Measurements from ENCODE around the gene TTC34. TPM values are rescaled to one million over a fixed set of nuclear protein-coding genes. Genes with fewer than 3 reads are reported as not detected.
A peak's percentile ranks its signal among the peaks of the same experiment; 100 is the strongest.
"Not testable (repeated sequence)": the region's sequence is repeated elsewhere in the genome, so short reads cannot be mapped to it uniquely, and the experiment has no call there.

TTC34 gene
- total RNA-seq, 1 experiment from 2014 or later, result 0.20 TPM

GRCh38 chr1:2800664-2801045, 838 bp downstream of the TTC34 start:
- DNase-seq (ENCODE audit: extremely low read depth, low read depth), result no peak

GRCh38 chr1:2799811-2800663, 1.5 kb downstream of the TTC34 start:
- DNase-seq (ENCODE audit: extremely low read depth, low read depth), result no peak

GRCh38 chr1:2798958-2799357, 2.5 kb downstream of the TTC34 start:
- DNase-seq (ENCODE audit: extremely low read depth, low read depth), result not testable (repeated sequence)

GRCh38 chr1:2797741-2798016, 3.8 kb downstream of the TTC34 start:
- DNase-seq (ENCODE audit: extremely low read depth, low read depth), result no peak

DNA sequence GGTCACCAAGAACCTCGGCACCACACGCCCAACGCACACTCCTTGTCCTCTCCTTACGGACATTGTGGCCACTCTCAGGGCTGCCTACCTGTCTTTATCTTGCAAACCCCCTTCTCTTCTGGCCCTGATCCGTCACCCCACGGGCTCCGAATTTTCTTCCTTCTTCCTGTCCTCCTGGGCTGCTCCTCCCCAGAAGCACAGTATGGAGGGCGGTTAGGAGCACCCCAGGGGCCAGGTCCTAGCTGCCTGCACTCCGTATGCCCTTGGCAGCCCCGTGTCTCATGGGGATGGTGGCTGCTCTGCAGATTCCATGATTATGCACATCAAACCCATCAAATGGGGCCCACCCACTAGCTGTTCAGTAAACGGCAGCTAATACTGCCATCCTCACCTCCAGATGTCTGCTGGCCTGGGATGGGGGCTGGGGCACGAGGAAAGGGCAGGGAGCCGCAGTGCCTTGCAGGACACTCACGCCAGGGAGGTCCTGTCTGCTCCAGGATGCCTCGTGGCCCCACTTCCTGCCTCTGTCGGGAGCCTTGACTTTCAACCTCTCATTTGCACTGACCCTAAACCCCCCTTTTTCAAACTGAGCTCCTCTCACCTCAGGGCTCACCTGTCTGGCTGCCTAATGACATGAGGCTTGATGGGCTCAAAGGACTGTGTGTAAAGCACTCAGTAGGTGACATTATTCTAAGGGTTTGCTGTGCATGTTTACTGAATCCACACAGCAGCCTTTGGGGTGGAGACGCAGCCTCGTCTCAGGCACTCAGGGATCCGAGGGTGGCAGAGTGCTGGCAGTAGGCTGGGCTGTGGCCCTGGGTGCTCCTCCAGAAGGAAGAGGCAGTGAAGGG, 4.4 kb downstream of the TTC34 start:
- no peak for DNase-seq (ENCODE audit: extremely low read depth, low read depth)

DNA sequence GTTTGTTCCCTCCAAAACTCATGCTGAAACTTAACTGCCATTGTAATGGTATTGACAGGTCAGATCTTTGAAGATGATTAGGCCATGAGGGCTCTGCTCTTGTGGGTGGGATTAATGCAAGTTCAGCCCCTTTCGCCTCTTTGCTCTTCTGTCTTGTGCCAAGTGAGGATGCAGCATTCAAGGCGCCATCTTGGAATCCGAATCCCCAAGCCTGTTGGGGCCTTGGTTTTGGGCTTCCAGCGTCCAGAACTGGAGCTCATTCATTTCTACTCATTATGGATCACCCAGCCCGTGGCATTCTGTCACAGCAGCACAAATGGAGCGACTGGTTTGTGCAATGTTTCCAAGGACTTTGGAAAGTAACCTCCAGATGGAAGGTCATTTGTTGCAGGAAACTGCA, 5.6 kb downstream of the TTC34 start:
- DNase-seq (ENCODE audit: extremely low read depth, low read depth), result no peak

GRCh38 chr1:2791027-2791760, 10.3 kb downstream of the TTC34 start:
- no peak for DNase-seq (ENCODE audit: extremely low read depth, low read depth)

DNA sequence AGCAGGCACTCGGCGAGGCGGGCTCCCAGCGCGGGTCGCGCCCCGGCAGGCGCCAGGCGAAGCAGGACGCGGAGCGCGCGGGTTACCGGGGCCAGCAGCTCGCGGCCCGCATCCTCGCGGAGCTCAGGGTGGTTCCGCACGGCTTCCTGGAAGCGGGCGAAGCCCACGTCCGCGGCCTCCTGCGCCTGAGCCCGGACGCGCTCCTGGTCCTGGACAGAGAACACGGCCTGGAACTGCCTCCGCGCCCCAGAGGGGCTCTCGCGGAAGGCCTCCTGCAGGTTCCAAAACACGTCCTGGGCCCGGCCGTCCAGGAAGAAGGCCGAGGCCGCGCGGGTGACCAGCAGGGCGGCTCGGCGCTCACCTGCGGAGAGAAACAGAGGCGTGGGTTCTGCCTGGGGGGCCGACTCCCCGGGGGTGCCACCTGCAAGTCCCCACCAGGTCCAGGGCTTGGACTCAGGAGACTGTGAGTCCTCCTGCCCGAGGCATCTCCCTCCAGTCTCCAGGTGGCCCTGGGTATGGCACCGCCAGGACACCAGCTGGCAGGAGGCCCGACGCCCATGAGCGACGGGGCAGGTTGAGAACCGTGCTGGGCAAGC, 11.4 kb downstream of the TTC34 start:
- no peak for DNase-seq (ENCODE audit: extremely low read depth, low read depth)

GRCh38 chr1:2789164-2789985, 12.1 kb downstream of the TTC34 start:
- DNase-seq (ENCODE audit: extremely low read depth, low read depth), result no peak

- no peak for DNase-seq (ENCODE audit: extremely low read depth, low read depth)
Measured at GRCh38 chr1:2788506-2789163, 12.9 kb downstream of the TTC34 start.

DNA sequence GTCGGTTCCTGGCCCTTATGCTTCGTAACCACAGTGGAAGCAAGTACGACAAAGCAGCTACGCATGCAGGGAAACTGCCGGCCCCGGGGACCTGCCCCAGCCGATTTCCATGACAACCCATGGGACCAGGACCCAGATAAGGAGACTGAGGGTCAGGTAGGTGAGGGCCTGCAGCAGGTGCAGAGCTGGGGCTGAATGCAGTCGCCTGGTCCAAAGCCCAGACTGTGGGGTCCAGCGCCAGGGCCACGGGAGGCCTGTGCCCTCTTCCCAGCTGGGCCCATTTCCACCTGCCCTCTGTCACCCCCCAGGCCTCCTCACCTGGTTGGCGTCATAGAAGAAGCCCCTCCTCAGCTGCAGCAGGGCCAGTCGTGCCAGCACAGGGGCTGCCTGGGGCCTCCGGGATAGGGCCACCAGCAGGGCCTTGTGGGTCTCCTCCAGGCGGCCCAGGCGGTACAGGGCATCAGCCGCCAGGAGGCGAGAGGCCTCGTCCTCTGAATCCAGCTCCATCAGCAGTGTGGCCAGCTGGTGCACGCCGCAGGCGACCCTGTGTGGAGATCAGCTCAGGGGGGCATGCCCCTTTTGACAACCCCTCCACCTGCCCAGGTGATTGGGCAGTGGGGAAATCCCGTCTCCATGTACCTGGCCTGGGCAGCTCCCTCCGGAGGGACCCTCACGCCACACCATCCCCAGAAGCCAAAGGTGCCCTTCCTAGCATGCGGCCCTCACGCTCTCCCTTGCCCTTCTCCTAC, 14.2 kb downstream of the TTC34 start:
- DNase-seq (ENCODE audit: extremely low read depth, low read depth), result no peak

DNA sequence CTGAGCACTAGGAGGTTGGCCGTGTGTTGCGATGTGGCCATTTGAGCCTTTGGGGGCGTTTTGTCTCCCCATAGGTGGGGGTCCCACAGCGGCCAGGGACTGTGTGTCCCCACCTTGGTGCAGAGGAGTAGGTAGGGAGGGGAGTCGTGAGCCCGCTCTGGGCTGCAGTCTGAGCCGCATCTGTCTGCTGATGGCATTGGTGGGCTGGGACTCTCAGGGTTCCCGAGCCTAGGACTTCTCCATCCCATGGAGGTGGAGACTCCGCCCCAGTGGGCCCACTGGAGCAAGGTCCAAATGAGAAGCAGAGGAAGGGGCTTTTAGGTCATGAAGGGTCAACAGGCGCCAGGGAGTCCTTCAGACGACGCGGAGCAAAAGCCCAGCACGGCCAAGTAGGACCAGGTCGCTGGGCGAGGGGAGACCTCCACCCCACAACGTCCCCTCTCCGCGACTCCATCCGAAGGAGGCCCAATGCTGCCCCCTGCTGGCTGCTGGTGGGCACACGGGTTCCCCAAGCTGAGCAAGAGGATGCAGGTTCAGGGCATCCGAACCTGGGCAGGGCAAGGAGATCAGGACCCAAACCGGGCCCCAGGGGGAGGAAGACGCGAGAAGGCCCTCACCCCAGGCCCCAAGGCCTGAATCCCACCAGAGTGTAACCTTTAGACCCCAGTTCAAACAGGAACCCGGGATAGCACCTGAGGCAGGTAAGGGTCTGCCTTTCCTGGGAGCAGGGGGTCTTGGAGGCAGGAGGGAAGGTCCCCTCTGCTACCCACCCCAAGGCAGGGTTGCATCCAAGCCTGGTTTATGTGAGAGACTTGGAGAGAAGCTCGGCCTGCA, 14.9 kb downstream of the TTC34 start:
- peak; percentile 21 for DNase-seq (ENCODE audit: extremely low read depth, low read depth)

GRCh38 chr1:2785631-2786328, 15.7 kb downstream of the TTC34 start:
- no peak for DNase-seq (ENCODE audit: extremely low read depth, low read depth)

- DNase-seq (ENCODE audit: extremely low read depth, low read depth), result no peak
Measured at GRCh38 chr1:2784854-2785630, 16.5 kb downstream of the TTC34 start.

DNA sequence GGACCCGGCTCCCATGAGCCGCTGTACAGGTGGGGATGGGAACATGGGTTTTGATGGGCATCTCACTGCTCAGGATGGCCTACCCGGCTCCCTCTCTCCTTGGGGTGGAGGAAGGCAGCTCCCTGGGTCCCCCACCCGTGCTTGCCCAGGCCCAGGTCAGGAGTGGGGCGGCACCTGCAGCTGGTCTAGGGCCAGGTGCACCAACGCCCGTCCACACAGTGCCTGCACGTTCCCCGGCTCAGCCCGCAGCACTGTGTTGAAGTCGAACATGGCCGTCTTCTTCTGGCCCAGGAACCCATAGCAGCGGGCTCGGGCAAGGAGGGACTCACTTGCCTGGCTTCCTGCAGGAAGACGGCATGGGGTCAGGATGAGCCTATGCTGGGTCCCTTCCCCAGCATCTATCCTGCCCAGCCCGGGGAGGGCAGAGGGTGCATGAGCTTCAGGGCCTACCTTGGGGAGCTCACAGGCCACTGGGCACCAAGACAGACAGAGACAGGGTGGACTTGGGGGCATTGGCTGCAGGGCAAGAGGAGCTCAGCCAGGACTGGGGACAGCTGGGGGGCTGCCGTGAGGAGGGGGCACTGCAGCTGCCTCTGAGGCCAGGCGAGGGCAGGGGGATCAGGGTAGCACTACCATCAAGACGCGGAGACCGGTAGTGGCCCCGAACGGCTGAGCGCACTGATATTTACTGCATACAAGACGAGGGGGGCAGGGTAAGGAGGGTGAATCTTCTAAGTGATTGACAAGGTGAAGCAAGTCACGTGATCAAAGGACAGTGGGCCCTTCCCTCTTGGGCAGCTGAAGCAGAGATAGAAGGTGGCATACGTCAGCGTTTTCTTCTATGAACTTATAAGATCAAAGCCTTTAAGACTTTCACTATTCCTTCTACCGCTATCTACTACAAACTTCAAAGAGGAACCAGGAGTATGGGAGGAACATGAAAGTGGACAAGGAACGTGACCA, 17.8 kb downstream of the TTC34 start:
- no peak for DNase-seq (ENCODE audit: extremely low read depth, low read depth)

Measured in NCI-H460 (cell line).